HFFc6 (cell line): ENCODE results near the gene TSPAN18. TPM values are rescaled to one million over a fixed set of nuclear protein-coding genes. Genes with fewer than 3 reads are reported as not detected.

Experiments
- DNase-seq: peaks from one replicate; pipeline ENCODE4 v3.0.0-alpha.2; 2018
- H3K27ac Mint-ChIP-seq: 2 replicates; pipeline ENCODE4 v1.8.0; 2020; ENCODE audit warnings: mild to moderate bottlenecking, mixed read lengths
- H3K27me3 Mint-ChIP-seq: 2 replicates; pipeline ENCODE4 v1.8.0; 2021; ENCODE audit warnings: mild to moderate bottlenecking, moderate library complexity, mixed read lengths; ENCODE audit not compliant: insufficient read depth
- H3K36me3 Mint-ChIP-seq: 2 replicates; pipeline ENCODE4 v1.8.0; 2021; ENCODE audit warnings: low read depth, mixed read lengths
- H3K4me1 Mint-ChIP-seq: 2 replicates; pipeline ENCODE4 v1.8.0; 2020; ENCODE audit warnings: low read depth, mixed read lengths
- H3K4me3 Mint-ChIP-seq: 2 replicates; pipeline ENCODE4 v1.8.0; 2020; ENCODE audit warnings: mild to moderate bottlenecking, moderate library complexity, mixed read lengths
- H3K9me3 Mint-ChIP-seq: 2 replicates; pipeline ENCODE4 v1.8.0; 2020; ENCODE audit warnings: mild to moderate bottlenecking, mixed read lengths
- CTCF ChIP-seq: fragments of 200-600 bp; sonication (generic); IDR thresholded peaks from 2 replicates; pipeline ENCODE4 v1.5.0; 2021; ENCODE audit warnings: antibody characterized with exemption, mild to moderate bottlenecking
- total RNA-seq, 6 experiments: library from RNA; stranded (reverse); fragmentation: NEBNext Ultra II Directional; extraction: Animal tissue kit (Norgen Biotek cat#: 25700); gene quantifications; 2 replicates in 1 of 6; 3 replicates in 5 of 6; pipeline ENCODE4 v1.2.3, GENCODE V29; 2021

The TSPAN18 gene
- total RNA-seq, 6 experiments from 2014 or later, result 0.09 TPM; not detected in 5

GRCh38 chr11:44959064-44959463 is 232.3 kb downstream of the TSPAN18 start:
- Mint-ChIP-seq H3K27me3 (peaks cover 22% of the 10 kb centered on the region), H3K9me3 (no peaks in the 10 kb centered on the region), H3K4me3 (no peak overlapping the region), H3K36me3 (no peaks in the 10 kb centered on the region), H3K4me1 (peaks cover 14% of the 10 kb centered on the region), H3K27ac (no peak overlapping the region)
- TF ChIP-seq CTCF, result no peak
- no peak for DNase-seq

GRCh38 chr11:44960200-44960845 is 233.6 kb downstream of the TSPAN18 start:
- no peaks in the 10 kb centered on the region for H3K9me3 Mint-ChIP-seq
- no peak overlapping the region for H3K4me3 Mint-ChIP-seq
- no peak for TF ChIP-seq CTCF
- no peak overlapping the region for H3K27ac Mint-ChIP-seq
- H3K4me1 Mint-ChIP-seq, result peaks cover 5% of the 10 kb centered on the region
- DNase-seq, result no peak
- H3K27me3 Mint-ChIP-seq, result peaks cover 29% of the 10 kb centered on the region
- H3K36me3 Mint-ChIP-seq, result no peaks in the 10 kb centered on the region

GRCh38 chr11:44962464-44962863 is 235.7 kb downstream of the TSPAN18 start:
- Mint-ChIP-seq H3K27ac (no peak overlapping the region), H3K4me1 (no peaks in the 10 kb centered on the region), H3K36me3 (no peaks in the 10 kb centered on the region), H3K4me3 (no peak overlapping the region), H3K9me3 (no peaks in the 10 kb centered on the region), H3K27me3 (peaks cover 39% of the 10 kb centered on the region)
- no peak for TF ChIP-seq CTCF
- DNase-seq, result no peak

GRCh38 chr11:44963136-44963535 is 236.4 kb downstream of the TSPAN18 start:
- peaks cover 33% of the 10 kb centered on the region for H3K27me3 Mint-ChIP-seq
- no peak overlapping the region for H3K27ac Mint-ChIP-seq
- H3K36me3 Mint-ChIP-seq, result no peaks in the 10 kb centered on the region
- H3K4me3 Mint-ChIP-seq, result no peak overlapping the region
- no peaks in the 10 kb centered on the region for H3K9me3 Mint-ChIP-seq
- no peaks in the 10 kb centered on the region for H3K4me1 Mint-ChIP-seq
- no peak for TF ChIP-seq CTCF
- no peak for DNase-seq

GRCh38 chr11:44963948-44964347 is 237.2 kb downstream of the TSPAN18 start:
- H3K4me1 Mint-ChIP-seq, result no peaks in the 10 kb centered on the region
- H3K27ac Mint-ChIP-seq, result no peak overlapping the region
- DNase-seq, result no peak
- peaks cover 33% of the 10 kb centered on the region for H3K27me3 Mint-ChIP-seq
- no peaks in the 10 kb centered on the region for H3K9me3 Mint-ChIP-seq
- no peak overlapping the region for H3K4me3 Mint-ChIP-seq
- no peak for TF ChIP-seq CTCF
- no peaks in the 10 kb centered on the region for H3K36me3 Mint-ChIP-seq
